HCT116 (cell line): Measurements from ENCODE around the gene SORBS1. TPM values are rescaled to one million over a fixed set of nuclear protein-coding genes. Genes with fewer than 3 reads are reported as not detected.

ENCODE experiments used
- ATAC-seq: fragments of 200-7000 bp; cut with Tn5 transposase; 2 replicates; pipeline ENCODE4 v1.9.1; 2020; ENCODE audit warnings: mild to moderate bottlenecking, moderate library complexity
- BruUV-seq: library from RNA; stranded (reverse); fragments of 400-500 nt; replicated peaks from 2 replicates; lab custom pipeline; 2021; lab: Mats Ljungman, UMichigan
- CTCF ChIA-PET: fragments of 300-600 bp; sonication (Branson Sonifier 250); formaldehyde crosslinking; loops from one replicate; lab custom pipeline; 2021; ENCODE audit warnings: antibody characterized with exemption; lab: Charles Lee
- POLR2A ChIA-PET: fragments of 300-600, 350-600 bp; sonication (Branson Sonifier 250); formaldehyde crosslinking; loops from one replicate; lab custom pipeline; 2021; ENCODE audit warnings: antibody characterized with exemption; lab: Charles Lee
- RAD21 ChIA-PET, 2 experiments: fragments of 300-600 bp; sonication (Branson Sonifier 250); formaldehyde crosslinking; loops; one replicate each; lab custom pipeline; 2023; ENCODE audit warnings: low total read pairs in 2 of 2; ENCODE audit not compliant: uncharacterized antibody in 2 of 2, unreplicated experiment in 2 of 2, low non-redundant PET in 1 of 2; lab: Charles Lee
- DNase-seq: peaks from one replicate; pipeline ENCODE4 v3.0.0-alpha.2; 2010; ENCODE audit warnings: low read depth, low spot score
- H2AFZ ChIP-seq: fragments of 200-600 bp; shearing (Covaris generic), sonication (generic); 2 replicates; pipeline ENCODE4 v1.6.1; 2017; ENCODE audit warnings: low read depth, mixed run types, mixed read lengths, antibody characterized with exemption, low read length; ENCODE audit not compliant: poor library complexity, severe bottlenecking
- H3K27ac ChIP-seq: 2 replicates; pipeline ENCODE4 v1.5.1; 2012; ENCODE audit warnings: low read depth, low read length
- H3K27me3 ChIP-seq: fragments of 200-600 bp; sonication (generic); 2 replicates; pipeline ENCODE4 v1.6.1; 2016; ENCODE audit warnings: mixed run types, low read length, mixed read lengths; ENCODE audit not compliant: insufficient read depth
- H3K36me3 ChIP-seq, 2 experiments: fragments of 200-500 bp in 1 of 2; fragments of 200-600 bp in 1 of 2; sonication (Bioruptor generic) in 1 of 2; sonication (generic) in 1 of 2; 2 replicates each; pipeline versions ENCODE4 v1.5.1 to v1.6.1; 2014 to 2016; ENCODE audit warnings: low read length in 2 of 2, inconsistent platforms in 1 of 2, mixed read lengths in 1 of 2, mixed run types in 1 of 2; ENCODE audit not compliant: insufficient read depth in 2 of 2, control insufficient read depth in 1 of 2
- H3K4me1 ChIP-seq, 2 experiments: fragments of 200-600 bp in 1 of 2; sonication (generic) in 1 of 2; 2 replicates each; pipeline versions ENCODE4 v1.5.1 to v1.6.1; 2012 to 2017; ENCODE audit warnings: low read length in 2 of 2, inconsistent platforms in 1 of 2, mild to moderate bottlenecking in 1 of 2, mixed read lengths in 1 of 2, mixed run types in 1 of 2, moderate library complexity in 1 of 2; ENCODE audit not compliant: insufficient read depth in 2 of 2, control insufficient read depth in 1 of 2
- H3K4me2 ChIP-seq: fragments of 200-600 bp; sonication (generic); 2 replicates; pipeline ENCODE4 v1.6.1; 2017; ENCODE audit warnings: mixed run types, low read length, mixed read lengths
- H3K4me3 ChIP-seq, 2 experiments: fragments of 200-600 bp in 1 of 2; sonication (generic) in 1 of 2; replicated peaks in 1 of 2; 2 replicates each; pipeline ENCODE4 v1.5.1; 2011 to 2016; ENCODE audit warnings: low read length in 2 of 2, control low read depth in 1 of 2, low read depth in 1 of 2, mild to moderate bottlenecking in 1 of 2, mixed read lengths in 1 of 2, mixed run types in 1 of 2
- H3K79me2 ChIP-seq: fragments of 200-600 bp; sonication (generic); 2 replicates; pipeline ENCODE4 v1.6.1; 2017; ENCODE audit warnings: mild to moderate bottlenecking, mixed run types, low read length, moderate library complexity, mixed read lengths; ENCODE audit not compliant: insufficient read depth
- H3K9ac ChIP-seq: fragments of 200-600 bp; sonication (generic); 2 replicates; pipeline ENCODE4 v1.6.1; 2016; ENCODE audit warnings: low read length, mixed read lengths
- H3K9me2 ChIP-seq: fragments of 200-600 bp; sonication (generic), shearing (Covaris generic); 2 replicates; pipeline ENCODE4 v1.6.1; 2017; ENCODE audit warnings: mixed run types, mild to moderate bottlenecking, moderate library complexity; ENCODE audit not compliant: insufficient read depth
- H3K9me3 ChIP-seq, 2 experiments: fragments of 200-500 bp in 1 of 2; fragments of 200-600 bp in 1 of 2; sonication (Bioruptor generic) in 1 of 2; sonication (generic) in 1 of 2; 2 replicates each; pipeline ENCODE4 v1.6.1; 2014 to 2017; ENCODE audit warnings: low read length in 2 of 2, mixed read lengths in 2 of 2, inconsistent platforms in 1 of 2, low read depth in 1 of 2, mild to moderate bottlenecking in 1 of 2, mixed run types in 1 of 2, moderate library complexity in 1 of 2; ENCODE audit not compliant: control insufficient read depth in 1 of 2, insufficient read depth in 1 of 2
- H4K20me1 ChIP-seq: fragments of 200-600 bp; sonication (generic), shearing (Covaris generic); 2 replicates; pipeline ENCODE4 v1.6.1; 2017; ENCODE audit warnings: mixed run types, mild to moderate bottlenecking, moderate library complexity; ENCODE audit not compliant: insufficient read depth
- CBX3 ChIP-seq: IDR thresholded peaks from 2 replicates; pipeline ENCODE4 v1.6.1; 2012; ENCODE audit warnings: low read depth
- EGR1 ChIP-seq: IDR thresholded peaks from 2 replicates; pipeline ENCODE4 v1.6.1; 2012; ENCODE audit warnings: low read depth
- SIN3A ChIP-seq: IDR thresholded peaks from 2 replicates; pipeline ENCODE4 v1.6.1; 2012; ENCODE audit warnings: low read depth
- SRF ChIP-seq: IDR thresholded peaks from 2 replicates; pipeline ENCODE4 v1.6.1; 2012; ENCODE audit warnings: low read depth
- YY1 ChIP-seq: IDR thresholded peaks from 2 replicates; pipeline ENCODE4 v1.6.1; 2011; ENCODE audit warnings: low read length, low read depth, moderate library complexity, mild to moderate bottlenecking; ENCODE audit not compliant: insufficient replicate concordance; ENCODE audit errors: extremely low read depth
- ZNF274 ChIP-seq: fragments of 200-500 bp; sonication (Bioruptor generic); IDR thresholded peaks from 2 replicates; pipeline ENCODE4 v1.6.1; 2014; ENCODE audit warnings: mild to moderate bottlenecking, low read depth, low read length, inconsistent platforms
- intact Hi-C: fragments of 100-400 bp; cut with micrococcal nuclease; formaldehyde crosslinking; loops from 2 replicates; pipeline ENCODE4 v1.10.0; 2022
- total RNA-seq: library from RNA; stranded (reverse); gene quantifications from one replicate; pipeline ENCODE4 v1.2.1, GENCODE V29; 2021; ENCODE audit not compliant: unreplicated experiment
- TF ChIP-seq, protein P1 (sequence below): IDR thresholded peaks from 2 replicates; pipeline ENCODE4 v1.6.1; 2012; ENCODE audit warnings: low read depth

SORBS1 gene
- total RNA-seq, 1 experiment from 2014 or later = 3.4 TPM

DNA sequence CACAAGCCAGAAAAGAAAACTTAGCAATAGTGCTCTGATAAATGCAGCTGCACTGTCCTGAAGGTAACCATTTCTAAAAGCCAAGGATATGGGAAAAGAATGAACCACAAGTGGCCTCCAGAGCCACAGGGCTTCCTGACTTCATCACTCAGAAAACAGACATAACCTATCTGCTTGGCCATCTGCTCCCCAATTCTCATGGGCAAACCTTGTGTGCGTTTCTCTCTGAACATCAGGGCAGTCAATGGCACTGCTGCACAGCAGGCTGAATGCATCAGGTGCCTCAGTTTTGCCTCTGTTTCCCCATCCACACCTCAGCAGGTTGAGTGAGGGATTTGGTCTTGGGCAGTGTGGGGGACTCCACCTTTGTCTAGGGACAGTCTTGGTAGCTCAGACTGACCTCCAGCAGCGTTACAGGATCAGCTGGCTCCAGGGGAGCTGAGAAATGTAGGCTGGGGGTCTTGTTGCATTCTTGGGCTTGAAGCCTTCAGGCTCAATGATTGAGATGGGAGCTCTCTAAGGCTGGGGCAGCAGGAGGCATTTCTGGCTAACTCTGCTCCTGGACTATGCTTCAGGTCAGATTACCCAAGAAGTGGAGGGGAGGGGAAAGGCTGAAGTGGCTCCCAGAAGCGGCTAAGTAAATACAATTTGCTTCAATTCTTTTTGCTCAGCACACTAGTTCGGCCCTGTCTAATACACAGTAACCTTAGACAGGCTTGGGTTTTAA is 246.8 kb downstream of the SORBS1 start:
- ATAC-seq = no peak

More for the DNA sequence above, 246.8 kb downstream of the SORBS1 start:
- H4K20me1 ChIP-seq = no peaks in the 10 kb centered on the region
- no TSS peak for BruUV-seq
- TF ChIP-seq EGR1 = no peak
- TF ChIP-seq SRF = no peak
- TF ChIP-seq SIN3A = no peak
- TF ChIP-seq ZNF274 = no peak
- TF ChIP-seq, protein P1, sequence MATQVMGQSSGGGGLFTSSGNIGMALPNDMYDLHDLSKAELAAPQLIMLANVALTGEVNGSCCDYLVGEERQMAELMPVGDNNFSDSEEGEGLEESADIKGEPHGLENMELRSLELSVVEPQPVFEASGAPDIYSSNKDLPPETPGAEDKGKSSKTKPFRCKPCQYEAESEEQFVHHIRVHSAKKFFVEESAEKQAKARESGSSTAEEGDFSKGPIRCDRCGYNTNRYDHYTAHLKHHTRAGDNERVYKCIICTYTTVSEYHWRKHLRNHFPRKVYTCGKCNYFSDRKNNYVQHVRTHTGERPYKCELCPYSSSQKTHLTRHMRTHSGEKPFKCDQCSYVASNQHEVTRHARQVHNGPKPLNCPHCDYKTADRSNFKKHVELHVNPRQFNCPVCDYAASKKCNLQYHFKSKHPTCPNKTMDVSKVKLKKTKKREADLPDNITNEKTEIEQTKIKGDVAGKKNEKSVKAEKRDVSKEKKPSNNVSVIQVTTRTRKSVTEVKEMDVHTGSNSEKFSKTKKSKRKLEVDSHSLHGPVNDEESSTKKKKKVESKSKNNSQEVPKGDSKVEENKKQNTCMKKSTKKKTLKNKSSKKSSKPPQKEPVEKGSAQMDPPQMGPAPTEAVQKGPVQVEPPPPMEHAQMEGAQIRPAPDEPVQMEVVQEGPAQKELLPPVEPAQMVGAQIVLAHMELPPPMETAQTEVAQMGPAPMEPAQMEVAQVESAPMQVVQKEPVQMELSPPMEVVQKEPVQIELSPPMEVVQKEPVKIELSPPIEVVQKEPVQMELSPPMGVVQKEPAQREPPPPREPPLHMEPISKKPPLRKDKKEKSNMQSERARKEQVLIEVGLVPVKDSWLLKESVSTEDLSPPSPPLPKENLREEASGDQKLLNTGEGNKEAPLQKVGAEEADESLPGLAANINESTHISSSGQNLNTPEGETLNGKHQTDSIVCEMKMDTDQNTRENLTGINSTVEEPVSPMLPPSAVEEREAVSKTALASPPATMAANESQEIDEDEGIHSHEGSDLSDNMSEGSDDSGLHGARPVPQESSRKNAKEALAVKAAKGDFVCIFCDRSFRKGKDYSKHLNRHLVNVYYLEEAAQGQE = no peak
- no peak for TF ChIP-seq YY1
- TF ChIP-seq CBX3 = no peak
- ChIA-PET POLR2A (no interaction called here), CTCF (no interaction called here), RAD21 (no interaction called here)
- H3K27ac ChIP-seq = no peak overlapping the region
- no peak overlapping the region for H3K4me2 ChIP-seq
- intact Hi-C loops = no loop called here
- H3K9me2 ChIP-seq = no peaks in the 10 kb centered on the region
- H3K27me3 ChIP-seq = peaks cover 62% of the 10 kb centered on the region
- no peaks in the 10 kb centered on the region for H3K36me3 ChIP-seq
- H3K4me3 ChIP-seq = no peak overlapping the region
- DNase-seq = no peak
- no peak overlapping the region for H3K9ac ChIP-seq
- no peak overlapping the region for H2AFZ ChIP-seq
- H3K79me2 ChIP-seq = no peaks in the 10 kb centered on the region
- peaks cover 3 to 5% of the 10 kb centered on the region in 2 experiments for H3K4me1 ChIP-seq
- H3K9me3 ChIP-seq = no peaks in the 10 kb centered on the region
